Measurements from ENCODE around the gene GINS1.

The GINS1 gene

DNA sequence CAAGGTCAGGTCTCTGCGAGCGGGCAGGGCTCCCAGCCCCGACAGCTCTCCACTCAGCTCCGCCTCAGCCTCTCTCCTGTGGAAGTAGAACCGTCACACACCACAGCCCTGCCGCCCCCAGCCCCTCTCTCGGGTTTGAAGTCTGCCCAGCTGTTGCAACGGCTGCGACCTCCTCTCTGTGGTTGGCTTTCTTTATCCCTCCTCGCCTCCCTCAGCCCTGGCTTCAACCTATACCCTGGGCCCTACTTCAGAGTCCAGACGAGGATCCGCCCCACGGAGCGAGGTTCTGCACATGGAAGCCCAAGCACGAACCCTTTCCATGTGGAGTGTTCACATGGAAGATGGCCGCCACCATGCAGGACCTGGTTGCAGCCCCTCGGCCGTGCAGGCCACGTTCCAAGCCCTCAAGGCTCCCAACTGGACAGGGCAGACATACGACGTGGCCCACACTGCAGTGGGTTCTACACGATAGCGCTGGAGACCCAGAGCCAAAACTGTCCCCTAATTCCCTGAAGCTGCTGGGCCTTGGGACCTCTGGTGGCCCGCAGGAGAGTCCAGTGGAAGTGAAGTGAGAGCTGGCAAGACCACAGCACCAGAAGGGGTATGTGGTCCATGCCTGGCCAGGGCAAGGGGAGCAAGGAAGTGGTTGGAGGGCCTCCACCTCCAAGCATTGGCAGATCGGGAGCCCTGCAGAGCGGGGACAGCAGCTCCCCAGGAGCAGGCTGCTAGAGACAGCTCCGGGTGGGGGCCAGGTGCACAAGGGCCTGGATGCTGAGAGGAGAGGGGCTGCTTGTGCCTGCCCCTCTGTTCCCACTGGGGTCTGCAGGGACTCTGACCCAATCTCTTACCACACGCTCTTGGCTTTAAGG is 69.8 kb downstream of the GINS1 start:
- no peak for DNase-seq

DNA sequence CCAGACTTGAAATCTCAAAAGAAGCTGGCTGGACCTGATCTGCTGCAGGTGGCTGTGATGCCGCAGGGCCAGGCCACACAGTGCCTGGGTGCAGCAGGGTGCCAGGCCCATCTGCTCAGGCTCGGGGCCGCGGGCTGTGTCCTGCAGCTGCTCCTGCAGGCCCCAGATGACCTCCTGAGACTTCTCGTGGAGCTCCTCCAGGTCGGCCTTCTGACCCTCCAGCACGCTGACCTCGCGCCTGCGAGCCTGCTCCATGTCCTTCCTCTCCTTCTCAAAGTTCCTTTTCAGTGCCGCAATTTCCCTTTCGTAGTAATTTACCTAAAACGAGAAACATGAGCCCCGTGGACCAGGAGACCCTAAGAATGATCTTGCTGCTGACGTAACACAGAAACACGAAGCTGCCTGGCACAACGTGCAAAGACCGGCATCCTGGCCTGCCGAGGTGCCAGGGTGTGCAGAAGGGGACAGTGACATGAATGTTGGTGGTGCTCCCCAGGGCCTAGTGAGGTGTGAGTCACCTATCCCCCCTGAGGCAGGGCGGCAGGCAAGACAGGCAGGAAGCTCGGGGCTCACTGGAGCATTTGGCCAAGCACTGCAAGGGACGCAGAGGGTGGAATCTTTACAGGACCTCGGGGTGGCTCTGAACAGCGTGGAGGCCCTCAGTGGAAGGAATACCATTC is 71.6 kb downstream of the GINS1 start:
- DNase-seq = no peak

DNA sequence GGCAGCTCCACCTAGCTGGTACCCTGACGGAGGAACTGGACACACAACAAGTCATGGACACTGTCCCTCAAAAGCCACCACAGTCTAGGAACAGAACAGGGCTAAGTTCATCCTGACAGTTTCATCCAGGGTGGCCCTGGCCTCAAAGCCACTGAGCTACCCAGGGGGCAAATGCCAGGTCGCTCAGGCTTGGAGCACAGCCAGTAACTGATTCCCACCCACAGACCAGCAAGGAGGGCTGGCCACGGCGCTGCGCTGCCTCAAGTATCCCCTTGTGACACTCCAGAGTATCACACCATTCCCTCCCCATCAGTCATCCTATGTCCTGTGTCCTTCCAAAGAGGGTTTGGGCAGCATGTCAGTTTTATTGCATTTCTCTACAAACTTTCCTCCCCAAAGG is 72.2 kb downstream of the GINS1 start:
- DNase-seq = no peak

DNA sequence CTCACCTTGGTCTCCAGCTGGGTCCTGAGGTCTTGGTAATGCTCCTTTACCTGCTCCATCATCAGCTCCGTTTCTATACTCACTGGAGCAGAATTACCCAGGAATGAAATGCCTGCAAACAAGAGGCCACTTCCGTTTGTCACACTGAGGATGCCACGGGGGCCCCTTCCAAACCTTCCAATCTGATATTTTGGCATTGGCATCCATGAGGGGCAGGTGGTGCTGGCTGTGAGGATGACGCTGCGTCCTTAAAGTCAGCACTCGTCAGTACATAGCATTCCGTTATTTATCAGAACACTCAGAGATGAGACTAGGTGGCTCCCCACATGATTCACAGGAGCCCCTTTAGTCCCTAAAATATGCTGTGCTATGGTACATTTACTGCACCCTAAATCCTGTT is 72.7 kb downstream of the GINS1 start:
- no peak for DNase-seq

DNA sequence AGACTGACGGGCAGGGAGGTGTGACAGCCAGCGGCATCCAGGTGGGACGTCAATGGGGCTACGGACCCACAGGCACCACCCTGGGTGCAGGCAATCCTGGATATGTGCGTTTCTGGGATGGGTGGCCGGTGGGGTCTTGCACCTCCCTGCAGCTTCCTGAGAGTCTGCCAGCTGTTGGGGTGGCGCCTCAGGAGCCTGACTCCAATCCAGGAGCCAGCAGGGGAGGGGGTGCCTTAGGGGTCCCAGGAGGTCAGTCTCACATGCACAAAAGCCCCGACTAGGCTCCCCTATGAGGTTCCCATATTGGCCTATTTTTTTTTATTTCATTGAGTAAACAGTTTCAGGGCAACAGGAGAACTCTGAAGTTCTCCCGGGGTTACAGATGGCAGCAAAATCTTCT is 73.3 kb downstream of the GINS1 start:
- no peak for DNase-seq

DNA sequence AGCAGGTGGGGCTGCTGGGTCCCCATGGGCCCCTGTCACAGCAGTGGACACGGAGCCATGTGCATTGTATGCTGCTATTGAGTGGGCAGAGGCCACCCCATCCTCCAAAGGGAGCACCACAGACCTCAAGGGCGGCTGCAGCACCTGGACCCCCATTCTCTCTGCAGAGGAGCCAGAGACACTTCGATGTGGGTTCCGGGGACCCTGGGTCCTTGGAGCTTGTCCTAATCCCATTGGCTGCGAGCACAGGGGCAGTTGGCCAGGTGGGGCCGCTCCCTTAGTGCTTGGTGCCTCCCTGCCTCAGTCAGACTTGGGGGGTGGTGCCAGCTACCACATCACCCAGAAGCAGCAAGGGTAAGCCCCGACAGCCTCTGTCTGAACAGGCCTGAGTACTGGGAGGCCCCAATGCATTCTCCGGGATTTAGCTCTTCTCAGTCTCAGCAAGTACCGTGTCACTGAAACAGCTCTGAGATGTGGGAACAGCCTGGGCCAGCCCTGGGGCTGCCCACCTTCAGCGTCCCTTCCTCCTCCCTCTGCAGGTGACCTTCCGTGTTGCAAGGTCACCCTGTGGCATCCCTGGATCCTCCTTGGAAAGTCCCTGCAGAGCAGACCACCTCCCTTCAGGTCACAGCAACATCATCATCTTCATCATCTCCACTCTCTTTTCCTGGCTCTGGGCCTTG is 73.9 kb downstream of the GINS1 start:
- DNase-seq = no peak

DNA sequence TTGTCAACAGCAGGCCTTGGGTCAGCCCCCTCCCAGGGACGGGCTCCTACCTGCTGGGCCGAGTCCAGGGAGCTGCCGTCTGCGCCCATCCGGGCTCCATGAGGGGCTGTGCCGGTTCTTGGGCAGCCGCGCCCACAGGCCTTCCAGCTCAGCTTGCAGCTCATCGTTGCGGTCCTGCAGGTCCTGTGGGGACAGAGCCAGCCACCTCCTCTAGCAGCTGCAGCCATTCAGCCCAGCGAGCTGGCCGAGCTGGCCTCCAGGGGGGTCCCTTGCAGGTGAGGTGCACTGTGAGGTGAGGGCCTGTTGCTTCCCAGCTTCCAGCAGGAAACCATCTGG is 74.4 kb downstream of the GINS1 start:
- no peak for DNase-seq

DNA sequence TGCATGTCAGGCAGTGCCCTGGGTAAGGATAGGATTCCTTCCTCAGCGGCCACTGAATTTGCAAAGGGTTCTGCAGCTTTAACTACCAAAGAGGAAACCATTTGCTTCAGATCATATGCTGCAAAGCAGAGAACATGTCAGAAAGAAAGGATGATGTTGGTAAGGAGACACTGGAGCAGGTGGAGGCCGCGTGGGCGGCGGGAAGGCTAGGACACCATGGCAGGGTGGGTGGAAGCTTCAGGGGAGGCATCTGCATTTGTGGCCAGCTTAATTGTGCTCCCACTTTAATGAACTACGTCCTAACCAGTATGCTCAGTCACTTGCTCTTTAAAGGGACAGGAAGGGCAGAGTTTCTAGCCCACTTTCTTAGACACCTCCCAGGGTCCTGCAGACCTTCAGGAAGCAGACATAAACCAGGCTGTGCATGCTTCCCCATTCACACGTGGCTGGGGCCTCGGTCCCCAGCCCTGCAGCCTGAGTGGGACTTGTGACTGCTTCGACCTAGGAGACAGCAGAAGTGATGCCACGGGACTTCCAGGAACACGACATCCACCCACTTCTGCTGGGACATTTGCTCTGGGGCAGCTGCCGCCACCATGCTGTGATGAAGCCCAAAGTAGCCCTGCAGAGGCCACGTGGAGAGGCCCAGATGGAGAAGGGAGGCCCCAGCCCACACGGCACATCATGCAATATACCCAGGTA is 76.1 kb downstream of the GINS1 start:
- no peak for DNase-seq

DNA sequence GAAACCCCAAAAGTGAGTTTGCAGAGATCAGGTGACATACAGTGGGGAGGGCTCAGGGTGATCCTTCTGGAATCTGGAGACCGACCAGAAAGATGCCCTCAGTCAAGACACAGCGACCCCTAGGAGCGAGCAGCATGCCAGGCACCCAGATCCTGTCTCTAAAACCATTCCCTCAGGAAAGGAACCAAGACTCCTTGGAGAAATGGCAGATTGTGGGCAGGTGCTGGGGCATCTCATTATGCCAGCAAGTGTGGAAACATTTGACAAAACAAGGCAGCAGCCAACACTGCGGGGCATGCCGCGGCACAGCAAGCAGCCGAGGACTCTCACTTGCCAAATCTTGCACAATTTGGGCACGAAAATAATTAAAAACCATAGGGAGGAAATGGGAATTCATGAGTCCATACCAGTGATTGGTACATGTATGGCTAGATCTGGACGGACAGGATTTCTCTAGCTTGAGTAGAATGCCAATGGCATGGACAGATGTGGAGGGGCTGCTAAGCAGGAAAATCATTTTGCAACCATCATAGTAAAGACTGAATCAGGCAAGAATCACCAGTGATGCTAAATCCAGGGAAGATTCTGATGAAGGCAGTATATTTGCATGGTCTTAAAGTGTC is 76.9 kb downstream of the GINS1 start:
- no peak for DNase-seq

DNA sequence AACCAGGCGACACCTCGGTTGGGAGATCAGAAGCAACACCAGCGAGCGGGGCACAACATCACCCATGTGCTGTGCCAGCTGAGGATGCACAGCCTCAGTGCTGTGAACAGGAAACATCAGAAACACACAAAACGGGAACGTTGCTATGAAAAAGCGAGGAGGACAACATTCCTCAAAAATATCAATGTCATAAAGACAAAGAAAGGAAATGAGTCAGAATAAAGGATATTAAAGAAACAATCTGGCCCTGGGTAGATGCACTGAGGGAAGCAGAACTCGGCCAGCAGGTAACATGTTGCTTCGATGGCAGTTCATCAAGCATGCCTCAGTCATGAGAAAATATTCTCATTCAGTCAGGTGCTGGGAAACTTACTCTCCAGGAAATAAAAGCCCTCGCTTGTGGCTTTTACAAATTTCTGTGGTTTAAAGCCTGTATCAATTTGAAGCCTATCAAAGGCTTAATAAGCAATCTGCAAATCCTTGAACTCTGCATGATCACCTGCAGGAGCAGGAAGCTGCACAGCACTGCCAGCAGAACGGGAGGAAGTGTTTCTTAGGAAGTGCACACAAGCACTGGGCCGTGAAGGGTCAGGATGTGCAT is 77.5 kb downstream of the GINS1 start:
- no peak for DNase-seq

DNA sequence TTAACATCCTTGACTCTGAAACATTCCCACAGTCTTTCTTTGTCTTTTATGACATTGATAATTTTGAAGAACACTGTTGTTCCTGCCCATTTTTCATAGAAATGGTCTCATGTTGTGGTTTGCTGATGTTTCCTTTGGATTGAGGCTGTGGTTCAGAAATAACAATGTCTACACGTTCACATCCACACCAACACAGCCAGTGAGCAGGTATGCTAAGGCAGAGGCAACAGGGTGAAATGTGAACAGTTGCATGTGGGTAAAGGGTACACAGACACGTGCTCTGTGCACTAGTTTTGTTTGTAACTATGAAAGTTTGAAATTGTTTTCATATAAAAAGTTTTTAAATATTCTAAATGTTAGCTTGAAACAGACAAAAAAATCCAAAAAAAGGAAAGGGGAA is 78.4 kb downstream of the GINS1 start:
- no peak for DNase-seq

DNA sequence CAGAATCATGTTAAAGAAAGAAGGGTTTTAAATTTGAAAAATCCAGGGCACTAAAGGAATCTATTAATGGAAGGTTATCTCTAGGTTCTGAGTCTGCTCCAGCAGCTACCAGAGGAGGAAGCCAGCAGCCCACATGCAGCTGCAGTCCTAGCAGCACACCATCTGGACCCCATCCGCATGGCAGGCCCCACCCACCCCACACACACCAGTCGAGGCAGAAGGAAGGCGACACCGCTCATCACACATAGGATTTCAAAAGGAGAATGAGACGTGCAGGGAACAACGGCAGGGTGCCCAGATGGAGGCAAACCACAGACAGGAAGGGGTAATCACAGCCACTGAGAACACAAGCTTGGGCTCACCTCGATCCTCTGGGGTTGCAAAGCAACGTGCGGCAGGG is 78.9 kb downstream of the GINS1 start:
- DNase-seq = no peak

DNA sequence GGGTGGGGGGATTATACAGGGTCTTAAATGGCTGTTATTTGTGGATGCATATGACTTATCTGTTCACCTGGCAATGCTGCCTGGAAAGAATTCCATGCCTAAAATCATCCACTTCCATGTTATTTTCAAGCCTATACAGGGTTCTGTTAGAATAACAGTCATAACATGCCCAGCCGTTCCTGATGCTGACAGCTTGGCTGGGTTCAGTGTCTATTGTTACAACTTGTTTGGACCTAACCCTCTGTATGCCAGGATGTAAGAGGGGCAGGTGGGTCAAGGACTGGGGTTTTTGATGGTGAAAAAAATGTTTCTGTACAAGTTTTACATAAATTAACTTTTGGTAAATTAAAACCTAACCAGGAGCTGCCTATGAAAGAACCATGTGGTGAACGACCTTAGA is 79.8 kb downstream of the GINS1 start:
- DNase-seq = no peak

DNA sequence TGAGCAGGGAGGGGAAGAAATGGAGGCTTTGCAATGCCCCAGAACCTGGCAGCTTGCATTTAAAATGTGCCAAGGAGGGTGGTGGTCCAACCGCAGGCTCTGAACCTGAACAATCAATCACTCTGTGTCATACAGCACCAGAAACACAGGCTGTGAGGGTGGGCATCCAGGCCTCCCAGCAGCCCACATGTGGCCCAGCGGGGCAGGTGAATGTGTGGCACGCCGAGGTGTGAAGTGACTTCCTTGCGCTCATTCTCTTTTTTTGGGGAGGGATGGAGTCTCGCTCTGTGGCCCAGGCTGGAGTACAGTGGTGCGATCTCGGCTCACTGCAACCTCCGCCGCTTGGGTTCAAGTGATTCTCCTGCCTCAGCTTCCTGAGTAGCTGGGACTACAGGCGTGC is 80.5 kb downstream of the GINS1 start:
- DNase-seq = no peak

DNA sequence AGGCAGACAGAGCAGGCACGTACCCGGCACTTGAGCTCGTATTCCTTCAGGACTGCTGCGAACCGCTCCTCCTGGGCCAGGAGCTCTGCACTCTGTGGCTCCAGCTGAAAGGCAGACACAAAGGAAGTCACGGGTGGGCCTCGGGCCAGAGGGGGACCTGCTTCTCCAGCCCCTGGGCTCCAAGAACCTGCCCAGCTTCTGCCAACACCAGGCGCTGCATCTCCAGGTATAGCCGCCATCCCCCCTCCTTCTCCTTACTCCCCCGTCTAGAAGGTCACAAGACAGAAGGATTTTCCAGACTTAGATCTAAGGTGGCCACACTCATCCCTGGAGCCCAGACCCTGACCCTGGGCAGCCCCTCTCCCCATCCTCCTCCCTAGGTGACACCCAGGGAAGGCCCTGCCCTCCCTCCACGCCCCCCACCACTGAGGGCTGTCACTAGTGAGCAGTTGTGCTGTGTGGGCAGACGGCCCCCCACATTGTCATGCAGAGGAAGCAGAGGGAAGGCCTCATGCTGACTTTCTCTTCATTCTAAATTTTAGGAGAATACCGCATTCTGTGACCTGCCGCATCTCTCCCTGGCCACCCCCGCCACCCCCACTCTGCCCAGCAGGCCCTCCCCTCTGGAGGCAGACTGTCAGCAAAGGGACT is 81.9 kb downstream of the GINS1 start:
- no peak for DNase-seq

DNA sequence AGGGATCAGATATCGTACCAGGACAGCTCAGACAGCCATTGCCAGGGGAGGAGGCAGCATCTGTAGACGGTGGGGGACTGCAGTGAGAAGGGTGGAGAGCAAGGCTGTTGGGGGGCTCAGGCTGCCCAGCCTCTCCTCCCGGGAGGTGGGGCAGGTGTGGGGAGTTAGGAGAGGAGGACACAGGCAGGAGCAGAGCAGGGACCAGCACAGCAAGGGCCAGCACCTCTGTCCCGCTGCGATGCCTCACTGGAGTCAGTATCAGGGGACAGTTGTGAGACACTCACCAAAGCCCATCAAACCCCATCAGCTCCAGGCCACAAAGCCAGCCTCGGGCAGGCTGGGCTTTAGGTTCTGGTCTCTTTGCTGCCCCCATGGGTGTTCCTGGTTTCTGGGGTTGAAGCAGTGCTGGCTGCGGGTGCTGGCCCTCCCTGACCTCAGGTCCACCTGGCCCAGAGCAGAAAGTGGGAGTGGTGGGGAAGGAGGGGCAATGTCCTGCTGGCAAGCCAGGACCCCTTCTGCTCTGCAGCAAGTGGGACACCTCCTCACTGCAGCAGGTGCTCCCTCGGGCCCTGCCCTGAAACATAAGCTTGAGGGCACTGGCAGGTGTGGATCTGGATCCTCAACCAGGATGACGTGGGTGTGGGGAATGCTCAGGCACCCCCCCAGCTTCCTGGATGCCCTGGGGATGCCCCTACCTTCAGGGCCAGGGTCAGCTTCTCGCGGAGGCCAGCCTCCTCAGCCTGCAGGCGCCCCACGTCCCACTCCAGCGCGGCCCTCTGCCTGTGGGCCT is 83.4 kb downstream of the GINS1 start:
- DNase-seq = no peak

DNA sequence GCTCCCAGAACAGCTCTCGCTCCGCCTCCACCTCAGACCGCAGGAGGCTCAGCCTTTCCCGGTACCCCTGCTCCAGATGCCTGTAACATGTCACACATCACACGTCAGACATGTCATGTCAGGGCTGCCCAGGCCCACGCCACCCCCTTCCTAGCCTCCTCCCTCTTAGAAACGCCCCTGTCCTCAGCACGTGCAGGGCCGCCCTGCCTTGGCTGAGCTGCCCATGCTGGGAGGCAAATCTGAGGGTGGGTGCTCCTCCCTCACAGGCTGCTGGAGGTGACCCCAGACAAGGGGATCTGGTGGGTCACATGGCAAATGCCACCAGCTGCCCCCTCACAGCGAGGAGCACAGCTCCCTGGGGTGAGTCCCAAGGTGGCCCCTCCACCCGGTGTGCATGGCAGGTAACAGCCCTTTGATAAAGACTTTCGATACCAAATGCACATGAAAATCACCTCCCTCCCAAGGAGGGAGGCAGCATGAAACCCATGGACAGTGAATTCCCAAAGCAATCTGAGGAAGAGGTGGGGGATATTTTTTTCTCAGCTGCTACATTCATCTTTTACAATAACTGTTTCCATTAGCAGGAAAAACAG is 84.1 kb downstream of the GINS1 start:
- no peak for DNase-seq

DNA sequence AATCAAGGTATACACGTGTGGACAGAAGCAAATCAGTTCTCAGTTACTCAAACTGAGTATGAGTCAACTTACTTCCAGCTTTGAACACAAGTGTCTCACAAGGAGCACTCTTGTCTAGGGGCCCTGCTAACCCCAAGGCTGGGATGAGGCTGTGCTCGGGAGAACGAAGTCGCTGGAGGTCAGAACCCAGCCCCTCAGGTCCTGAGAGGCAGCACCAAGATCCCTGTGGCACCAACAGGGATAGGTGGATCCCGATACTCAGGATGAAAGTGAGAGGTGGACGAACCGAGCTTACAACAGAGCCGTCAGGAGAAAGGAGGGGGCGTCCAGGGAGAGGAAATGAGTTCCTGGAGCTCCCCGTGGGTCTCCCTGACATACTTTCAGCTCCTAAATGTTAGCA is 85.7 kb downstream of the GINS1 start:
- no peak for DNase-seq

DNA sequence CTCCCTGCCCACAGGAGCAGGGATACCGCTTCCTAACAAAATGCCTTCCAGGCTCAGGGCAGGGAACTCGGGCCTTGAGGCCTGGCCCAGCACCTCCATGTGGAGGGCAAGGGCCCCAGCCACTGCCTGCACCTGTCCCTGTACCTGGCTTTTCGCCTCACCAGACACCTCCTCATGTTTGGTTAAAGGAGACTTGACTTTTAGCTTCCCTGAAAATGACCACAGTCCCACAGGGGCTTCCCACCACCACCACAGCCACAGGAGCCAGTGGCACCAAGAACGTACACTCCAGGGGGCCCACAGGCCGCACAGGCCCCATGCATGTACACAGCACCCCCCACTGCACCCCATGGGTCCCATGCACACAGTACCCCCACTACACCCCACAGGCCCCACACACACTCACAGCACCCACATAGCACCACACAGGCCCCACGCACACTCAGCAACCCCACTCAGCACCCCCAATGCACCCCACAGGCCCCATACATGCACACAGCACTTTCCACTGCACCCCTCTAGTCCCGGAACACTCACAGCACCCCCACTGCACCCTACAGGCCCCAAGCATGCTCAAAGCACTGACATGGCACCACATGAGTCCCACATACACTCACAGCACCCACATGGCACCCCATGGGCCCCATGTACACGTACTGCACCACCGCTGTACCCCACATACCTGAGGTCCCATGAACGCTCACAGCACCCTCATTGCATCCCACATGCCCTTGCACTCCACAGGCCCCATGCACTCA is 86.5 kb downstream of the GINS1 start:
- no peak for DNase-seq

Measured in right kidney (tissue), 1 donor.